Thymus (tissue), 14 donors: ENCODE measurements around the gene ERCC1. TPM values are rescaled to one million over a fixed set of nuclear protein-coding genes. Genes with fewer than 3 reads are reported as not detected.

Experiments used
- DNase-seq, 9 donors: peaks; one replicate each; pipeline ENCODE4 v3.0.0-alpha.2; 2013; ENCODE audit warnings: low spot score in 9 of 9, low read depth in 6 of 9, missing footprints in 1 of 9
- H3K27ac ChIP-seq, 2 donors: one replicate each; pipeline ENCODE4 v1.5.1; 2013; ENCODE audit warnings: control low read depth in 1 of 2, low read depth in 1 of 2, low read length in 1 of 2, mild to moderate bottlenecking in 1 of 2, moderate library complexity in 1 of 2
- H3K27me3 ChIP-seq, 2 donors: one replicate each; pipeline ENCODE4 v1.5.1; 2013; ENCODE audit warnings: low read length in 1 of 2; ENCODE audit not compliant: control insufficient read depth in 2 of 2, insufficient read depth in 1 of 2
- H3K36me3 ChIP-seq, 2 donors: one replicate each; pipeline ENCODE4 v1.5.1; 2013; ENCODE audit warnings: low read length in 1 of 2, mild to moderate bottlenecking in 1 of 2, moderate library complexity in 1 of 2; ENCODE audit not compliant: control insufficient read depth in 2 of 2, insufficient read depth in 2 of 2
- H3K4me1 ChIP-seq, 2 donors: one replicate each; pipeline ENCODE4 v1.5.1; 2013; ENCODE audit warnings: low read length in 2 of 2; ENCODE audit not compliant: control insufficient read depth in 2 of 2, insufficient read depth in 2 of 2
- H3K4me3 ChIP-seq, 2 donors: one replicate each; pipeline ENCODE4 v1.5.1; 2013; ENCODE audit warnings: low read length in 2 of 2, control low read depth in 1 of 2, mild to moderate bottlenecking in 1 of 2
- H3K9me3 ChIP-seq, 2 donors: one replicate each; pipeline ENCODE4 v1.5.1; 2013; ENCODE audit warnings: low read length in 1 of 2, mild to moderate bottlenecking in 1 of 2; ENCODE audit not compliant: control insufficient read depth in 2 of 2, insufficient read depth in 1 of 2
- WGBS: extraction: QIAGEN DNeasy Blood & Tissue Kit; methylation state at CpG from one replicate; pipeline ENCODE4 v1.1.7; 2013; 5-methylcytosine and 5-hydroxymethylcytosine counted together
- long read RNA-seq, 10 donors: transcript quantifications; one replicate each; lab custom pipeline, GENCODE V29; 2026
- polyA plus RNA-seq: library from polyadenylated mRNA; stranded (reverse); fragments of 200-250 nt; gene quantifications from one replicate; pipeline ENCODE4 v1.2.3, GENCODE V29; 2013
- total RNA-seq: library from RNA; stranded (reverse); fragments of 120-200 nt; gene quantifications from one replicate; pipeline ENCODE4 v1.2.4, GENCODE V29; 2013
- donor health status: healthy.

ERCC1 gene
- total RNA-seq: 61.6 TPM
- polyA plus RNA-seq: 42.6 TPM
- long read RNA-seq, donor 1: 0 reads
- long read RNA-seq, donor 2, transcript ERCC1-203 (9 exons, 949 nt): minor isoform, 5 of 322 reads
- long read RNA-seq, donor 2, transcript ERCC1-202 (10 exons, 3,828 nt): major isoform, 16 of 322 reads
- long read RNA-seq, donor 2, transcript ERCC1-208 (10 exons, 1,453 nt): minor isoform, 10 of 322 reads
- long read RNA-seq, donor 2, partial matches to known transcripts: 250 of 322 reads
- long read RNA-seq, donor 2, other reads (novel, unspliced or antisense): 36 of 322 reads
- long read RNA-seq, donor 3, transcript ERCC1-202 (10 exons, 3,828 nt): major isoform, 14 of 29 reads
- long read RNA-seq, donor 3, transcript ERCC1-208 (10 exons, 1,453 nt): minor isoform, 10 of 29 reads
- long read RNA-seq, donor 3, partial matches to known transcripts: 0 of 29 reads
- long read RNA-seq, donor 3, other reads (novel, unspliced or antisense): 0 of 29 reads
- long read RNA-seq, donor 4, transcript ERCC1-202 (10 exons, 3,828 nt): major isoform, 5 of 11 reads
- long read RNA-seq, donor 4, partial matches to known transcripts: 0 of 11 reads
- long read RNA-seq, donor 4, other reads (novel, unspliced or antisense): 0 of 11 reads
- long read RNA-seq, donor 5, transcript ERCC1-208 (10 exons, 1,453 nt): minor isoform, 9 of 46 reads
- long read RNA-seq, donor 5, transcript ERCC1-202 (10 exons, 3,828 nt): major isoform, 13 of 46 reads
- long read RNA-seq, donor 5, partial matches to known transcripts: 21 of 46 reads
- long read RNA-seq, donor 5, other reads (novel, unspliced or antisense): 0 of 46 reads
- long read RNA-seq, donor 6, transcript ERCC1-202 (10 exons, 3,828 nt): major isoform, 8 of 130 reads
- long read RNA-seq, donor 6, partial matches to known transcripts: 91 of 130 reads
- long read RNA-seq, donor 6, other reads (novel, unspliced or antisense): 27 of 130 reads
- long read RNA-seq, donor 7, transcript ERCC1-202 (10 exons, 3,828 nt): major isoform, 9 of 27 reads
- long read RNA-seq, donor 7, partial matches to known transcripts: 10 of 27 reads
- long read RNA-seq, donor 7, other reads (novel, unspliced or antisense): 0 of 27 reads
- long read RNA-seq, donor 8, partial matches to known transcripts: 0 of 7 reads
- long read RNA-seq, donor 8, other reads (novel, unspliced or antisense): 0 of 7 reads
- long read RNA-seq, donor 9, transcript ERCC1-202 (10 exons, 3,828 nt): major isoform, 10 of 16 reads
- long read RNA-seq, donor 9, partial matches to known transcripts: 0 of 16 reads
- long read RNA-seq, donor 9, other reads (novel, unspliced or antisense): 0 of 16 reads
- long read RNA-seq, donor 10, transcript ERCC1-202 (10 exons, 3,828 nt): major isoform, 6 of 12 reads
- long read RNA-seq, donor 10, partial matches to known transcripts: 0 of 12 reads
- long read RNA-seq, donor 10, other reads (novel, unspliced or antisense): 0 of 12 reads

- WGBS: under 1% methylated on average over 37 of the region's 37 CpGs
- H3K36me3 ChIP-seq: peaks cover 6 to 9% of the 10 kb centered on the region in 2 donors
- H3K4me1 ChIP-seq: peaks cover 17 to 41% of the 10 kb centered on the region in 2 donors
- DNase-seq: peak in 5 of 9 donors; percentile 51 to 82 (median 70)
- H3K27ac ChIP-seq: peak within 1 kb of the TSS; percentile 64 to 83
- no peaks in the 10 kb centered on the region for H3K9me3 ChIP-seq
- H3K27me3 ChIP-seq: peaks cover 11 to 22% of the 10 kb centered on the region in 2 donors
- peak within 1 kb of the TSS; percentile 64 to 77 for H3K4me3 ChIP-seq
These were observed at the start of gene ERCC1 for GRCh38 chr19:45423589-45424190. Gene ERCC1 (minus strand): TSS chr19:45423917. CDS start chr19:45423374, 543 bp downstream.

DNA sequence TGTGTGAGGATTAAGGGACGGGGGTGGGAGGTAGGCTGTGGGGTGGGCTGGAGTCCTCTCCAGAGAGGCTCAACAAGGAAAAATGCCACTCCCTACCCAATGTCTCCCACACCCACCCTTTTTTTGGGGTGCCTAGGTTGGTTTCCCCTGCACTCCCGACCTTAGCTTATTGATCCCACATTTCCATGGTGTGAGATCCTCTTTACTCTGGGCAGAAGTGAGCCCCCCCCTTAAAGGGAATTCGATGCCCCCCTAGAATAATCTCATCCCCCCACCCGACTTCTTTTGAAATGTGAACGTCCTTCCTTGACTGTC lies 49.6 kb upstream of the ERCC1 start:
- Histone ChIP-seq H3K27ac (no peak overlapping the region), H3K27me3 (peaks cover 48 to 96% of the 10 kb centered on the region in 2 donors), H3K9me3 (peaks cover 0 to 24% of the 10 kb centered on the region in 2 donors), H3K36me3 (no peaks in the 10 kb centered on the region), H3K4me3 (no peak overlapping the region), H3K4me1 (peaks cover 13 to 39% of the 10 kb centered on the region in 2 donors)
- WGBS: 37% methylated on average over 5 of the region's 5 CpGs
- no peak for DNase-seq

GRCh38 chr19:45472563-45473366 lies 49.0 kb upstream of the ERCC1 start:
- WGBS: 24% methylated on average over 44 of the region's 44 CpGs
- peaks cover 52 to 97% of the 10 kb centered on the region in 2 donors for H3K27me3 ChIP-seq
- no peak overlapping the region for H3K27ac ChIP-seq
- DNase-seq: no peak
- no peak overlapping the region for H3K4me3 ChIP-seq
- peaks cover 0 to 24% of the 10 kb centered on the region in 2 donors for H3K9me3 ChIP-seq
- no peaks in the 10 kb centered on the region for H3K36me3 ChIP-seq
- peaks cover 18 to 40% of the 10 kb centered on the region in 2 donors for H3K4me1 ChIP-seq

GRCh38 chr19:45471931-45472562 lies 48.3 kb upstream of the ERCC1 start:
- no peak for DNase-seq

GRCh38 chr19:45471111-45471930 lies 47.6 kb upstream of the ERCC1 start:
- no peak for DNase-seq
- Histone ChIP-seq H3K27me3 (peaks cover 51 to 96% of the 10 kb centered on the region in 2 donors), H3K36me3 (no peaks in the 10 kb centered on the region)

More at GRCh38 chr19:45471931-45472562, 48.3 kb upstream of the ERCC1 start:
- no peaks in the 10 kb centered on the region for H3K36me3 ChIP-seq
- H3K4me3 ChIP-seq: no peak overlapping the region
- peaks cover 0 to 24% of the 10 kb centered on the region in 2 donors for H3K9me3 ChIP-seq
- H3K27ac ChIP-seq: no peak overlapping the region
- WGBS: 61% methylated on average over 7 of the region's 7 CpGs
- peaks cover 52 to 96% of the 10 kb centered on the region in 2 donors for H3K27me3 ChIP-seq
- peaks cover 20 to 40% of the 10 kb centered on the region in 2 donors for H3K4me1 ChIP-seq

DNA sequence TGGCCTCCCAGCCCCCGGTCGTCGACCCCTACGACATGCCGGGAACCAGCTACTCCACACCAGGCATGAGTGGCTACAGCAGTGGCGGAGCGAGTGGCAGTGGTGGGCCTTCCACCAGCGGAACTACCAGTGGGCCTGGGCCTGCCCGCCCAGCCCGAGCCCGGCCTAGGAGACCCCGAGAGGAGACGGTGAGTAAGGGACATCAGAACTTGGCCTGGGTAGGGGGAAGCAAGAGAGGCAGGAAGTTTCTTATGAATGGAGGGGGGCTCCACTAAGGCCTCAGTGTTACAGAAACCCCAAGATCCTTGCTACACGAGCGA lies 47.0 kb upstream of the ERCC1 start:
- no peak overlapping the region for H3K27ac ChIP-seq

More at GRCh38 chr19:45471111-45471930, 47.6 kb upstream of the ERCC1 start:
- Histone ChIP-seq H3K4me1 (peaks cover 21 to 42% of the 10 kb centered on the region in 2 donors), H3K4me3 (no peak overlapping the region), H3K9me3 (peaks cover 0 to 24% of the 10 kb centered on the region in 2 donors), H3K27ac (no peak overlapping the region)
- WGBS: 91% methylated on average over 16 of the region's 16 CpGs

More for the DNA sequence above, 47.0 kb upstream of the ERCC1 start:
- no peak for DNase-seq
- H3K9me3 ChIP-seq: peaks cover 0 to 24% of the 10 kb centered on the region in 2 donors
- no peaks in the 10 kb centered on the region for H3K36me3 ChIP-seq
- no peak overlapping the region for H3K4me3 ChIP-seq
- H3K4me1 ChIP-seq: peaks cover 21 to 42% of the 10 kb centered on the region in 2 donors
- peaks cover 51 to 94% of the 10 kb centered on the region in 2 donors for H3K27me3 ChIP-seq
- WGBS: 97% methylated on average over 15 of the region's 15 CpGs
